ENCODE measurements around the gene NKX1-2.

- TF ChIP-seq CTCF (IDR thresholded peaks at IDR 0.05) = no peak
- no peak for TF ChIP-seq POLR2A (IDR thresholded peaks at IDR 0.05)
These were observed 33.1 kb downstream of the NKX1-2 start for GRCh38 chr10:124416733-124417132.

Measured in right lobe of liver (tissue), 4 donors.